GM18870 (cell line): Measurements from ENCODE around the gene GMDS.

Source experiments
- ATAC-seq: cut with Tn5 transposase; IDR thresholded peaks from one replicate; pipeline ENCODE4 v1.9.1; 2021; ENCODE audit warnings: moderate library complexity; ENCODE audit not compliant: unreplicated experiment

The GMDS gene

DNA sequence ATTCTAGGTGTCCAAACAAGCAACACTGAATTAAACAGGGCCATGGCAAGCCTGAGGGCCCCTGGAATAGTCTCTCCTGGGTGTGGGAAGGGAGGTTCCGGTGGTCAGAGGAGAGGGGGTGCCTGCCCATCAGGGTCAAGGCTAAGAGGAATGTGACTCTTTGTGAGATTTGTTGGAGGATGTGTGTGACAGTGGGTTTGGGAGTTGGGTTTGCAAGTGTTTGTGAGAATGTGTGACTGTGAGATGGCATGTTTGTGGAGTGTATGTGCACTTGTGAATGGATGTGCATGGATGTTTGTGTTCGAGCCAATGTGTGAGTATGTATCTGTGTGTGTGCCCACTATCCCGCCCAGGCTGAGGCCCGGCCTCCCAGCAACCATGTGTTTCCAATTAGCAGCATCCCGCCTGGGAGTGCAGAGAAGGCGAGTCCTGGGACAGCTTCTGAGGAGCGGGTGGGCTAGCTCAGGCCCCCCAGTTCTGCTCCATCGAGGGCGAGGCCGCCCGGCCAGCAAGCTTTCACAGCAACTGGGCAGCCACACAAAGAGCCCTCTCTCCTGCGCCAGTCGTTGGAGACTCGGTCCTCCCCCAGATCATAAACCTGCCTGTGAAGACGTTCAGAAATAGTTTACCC lies 623.1 kb downstream of the GMDS start:
- no peak for ATAC-seq

DNA sequence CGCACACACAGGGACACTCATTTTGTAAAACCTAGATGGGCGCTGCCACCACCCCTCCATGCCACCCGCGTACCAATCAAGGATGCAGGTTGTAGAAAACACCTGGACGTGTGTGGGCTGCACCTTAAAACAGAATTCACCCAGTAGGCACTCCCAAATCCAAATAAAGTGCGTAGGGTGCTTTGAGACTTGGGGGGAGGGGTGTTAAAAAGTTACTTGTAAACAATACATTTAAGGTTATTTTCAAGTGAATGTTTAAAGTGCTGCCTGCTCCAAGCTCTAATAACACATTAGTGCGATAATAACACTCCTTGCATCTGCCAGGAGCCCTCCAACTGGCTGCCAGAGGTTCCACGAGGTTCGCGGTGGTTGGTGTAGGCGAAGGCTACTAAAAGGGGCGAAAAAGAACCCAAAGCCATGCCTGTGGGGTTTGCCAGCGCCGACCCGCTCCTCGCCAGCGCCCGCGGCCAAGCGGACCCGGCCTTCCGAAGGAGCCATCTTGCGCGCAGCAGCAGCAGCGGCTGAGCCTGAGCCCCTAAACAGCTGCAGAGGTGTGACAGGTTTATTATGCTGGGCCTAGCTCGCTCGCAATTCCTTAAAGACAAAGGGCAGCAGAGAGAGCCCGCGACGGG lies 624.2 kb downstream of the GMDS start:
- no peak for ATAC-seq

DNA sequence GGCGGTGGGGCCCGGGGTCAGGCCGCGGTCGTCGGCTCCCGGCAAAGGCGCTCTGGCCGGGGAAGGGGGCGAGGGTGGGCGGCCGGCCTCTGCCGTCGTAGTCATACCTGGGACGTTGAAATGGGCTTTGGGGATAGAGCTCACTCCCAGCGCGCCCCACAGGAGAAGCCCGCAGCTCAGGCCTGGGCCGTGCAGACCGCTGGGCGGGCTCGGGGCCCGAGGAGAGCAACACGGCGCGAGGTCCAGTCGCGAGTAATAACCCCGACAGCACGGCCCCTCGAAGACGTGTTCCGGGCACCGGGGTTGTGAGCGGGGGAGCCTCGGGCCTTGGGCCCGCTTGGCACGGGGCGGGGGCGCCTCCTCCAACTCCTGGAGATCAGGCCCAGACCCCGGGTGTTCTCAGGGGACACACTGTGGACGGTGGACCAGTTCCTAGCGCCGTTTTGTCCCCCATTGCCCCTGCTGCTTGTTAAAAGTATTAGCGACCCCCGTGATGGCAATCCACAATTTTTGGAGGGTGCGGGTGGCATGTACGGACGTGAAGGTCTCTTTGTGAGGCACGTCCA lies 624.8 kb downstream of the GMDS start:
- no peak for ATAC-seq

DNA sequence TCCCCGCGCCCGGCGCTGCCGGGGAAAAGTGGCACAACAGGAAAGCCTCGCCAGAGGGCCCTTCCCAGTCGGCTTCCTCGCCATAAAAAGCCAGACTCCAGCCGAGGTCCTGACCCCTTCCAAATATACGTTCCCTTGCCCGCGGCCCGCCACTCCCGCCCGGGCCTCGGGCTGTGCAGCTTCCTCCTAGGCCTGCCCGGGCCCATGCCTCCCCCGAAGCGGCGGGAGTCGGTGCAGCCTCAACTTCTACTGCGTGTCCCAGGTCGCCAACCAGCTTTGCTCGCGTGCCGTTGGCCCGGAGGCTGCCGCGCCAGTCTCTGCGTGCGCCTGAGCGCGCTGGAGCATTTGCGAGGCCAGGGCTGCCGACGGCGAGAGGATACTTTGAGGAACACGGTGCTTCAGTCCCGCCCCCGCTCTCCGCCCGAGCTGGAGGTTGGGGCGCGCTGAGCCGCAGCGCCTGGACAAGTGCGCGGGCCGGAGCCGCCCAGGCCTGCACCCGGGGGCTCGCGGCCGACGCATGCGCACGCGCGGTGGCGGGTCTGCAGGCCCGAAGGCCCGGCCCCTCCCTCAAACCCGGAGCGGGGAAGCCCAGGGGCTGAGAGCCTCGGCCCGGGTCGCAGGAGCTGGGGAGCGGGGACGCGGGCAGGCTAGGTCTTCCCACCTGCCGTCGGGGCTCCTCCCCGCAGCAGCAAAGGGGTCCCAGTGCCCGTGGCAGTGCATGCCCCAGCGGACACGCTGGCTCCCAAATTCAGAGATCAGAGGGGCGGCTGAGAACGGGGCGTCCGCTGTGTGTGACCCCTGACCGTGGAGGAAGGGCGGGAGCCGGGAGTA lies 625.5 kb downstream of the GMDS start:
- no peak for ATAC-seq

DNA sequence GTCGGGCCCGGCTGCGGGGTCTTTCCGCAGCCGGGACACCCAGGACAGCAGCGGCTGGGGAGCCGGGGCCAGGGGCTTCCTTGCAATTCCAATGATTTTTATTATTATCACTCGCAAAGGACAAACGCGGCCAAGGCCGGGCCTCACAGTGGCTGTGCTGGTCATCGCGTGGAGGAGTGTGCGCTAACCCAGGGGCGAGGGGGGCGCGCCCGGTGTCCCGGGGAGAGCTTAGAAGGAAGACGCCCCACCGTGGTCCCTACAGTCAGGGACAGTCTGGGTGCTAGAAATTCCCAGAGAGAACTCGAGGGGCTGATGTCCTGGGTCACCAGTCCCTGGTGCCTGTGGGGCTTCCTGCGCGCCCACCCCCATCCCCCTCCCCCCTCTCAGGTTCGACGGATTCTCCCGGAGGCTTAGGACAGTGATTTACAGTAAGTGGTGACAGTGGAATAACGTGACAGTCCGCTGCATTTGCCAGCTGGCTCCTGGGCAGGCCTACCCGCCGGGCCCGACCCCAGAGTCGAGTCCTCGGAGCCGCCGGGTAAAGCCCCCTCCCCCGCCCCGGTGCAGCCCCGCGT lies 626.2 kb downstream of the GMDS start:
- ATAC-seq = no peak

DNA sequence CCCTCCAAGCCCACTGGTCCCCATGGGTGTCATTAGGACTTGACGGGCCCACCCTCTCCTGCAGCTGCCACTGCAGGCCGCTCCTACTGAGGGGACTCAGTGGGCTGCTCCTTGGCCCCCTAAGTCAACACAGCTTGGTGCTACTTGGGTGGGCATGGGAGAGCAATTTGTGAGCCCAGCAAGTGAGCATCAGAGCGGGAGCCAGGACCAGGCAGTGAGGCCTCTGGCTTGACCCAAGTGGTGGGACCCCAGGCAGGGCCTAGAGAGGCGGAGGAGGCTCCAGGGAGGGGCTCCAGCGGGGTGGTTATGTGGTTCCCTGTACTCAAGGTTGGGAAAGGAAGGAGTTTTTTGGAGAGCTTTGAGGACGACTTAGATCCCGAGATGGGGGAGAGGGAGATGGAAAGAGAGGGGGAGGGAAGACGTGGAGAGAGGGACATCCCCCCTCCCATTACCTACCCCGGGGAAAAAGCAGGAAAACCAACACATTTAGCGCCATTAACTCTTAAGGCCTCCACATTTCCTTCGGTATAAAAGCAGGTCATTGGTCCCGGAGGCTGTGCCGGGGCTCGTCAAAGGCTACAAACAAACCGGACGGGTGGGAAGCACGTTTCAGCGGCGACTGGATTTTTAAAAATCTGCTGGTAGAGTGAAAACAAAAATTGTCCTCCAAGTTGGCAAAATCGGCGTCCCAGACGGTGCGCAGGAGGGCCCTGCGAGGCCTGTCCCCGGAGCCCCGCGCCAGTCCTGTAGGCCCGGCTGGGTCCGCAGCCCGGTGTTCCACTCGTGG lies 626.9 kb downstream of the GMDS start:
- ATAC-seq = no peak

DNA sequence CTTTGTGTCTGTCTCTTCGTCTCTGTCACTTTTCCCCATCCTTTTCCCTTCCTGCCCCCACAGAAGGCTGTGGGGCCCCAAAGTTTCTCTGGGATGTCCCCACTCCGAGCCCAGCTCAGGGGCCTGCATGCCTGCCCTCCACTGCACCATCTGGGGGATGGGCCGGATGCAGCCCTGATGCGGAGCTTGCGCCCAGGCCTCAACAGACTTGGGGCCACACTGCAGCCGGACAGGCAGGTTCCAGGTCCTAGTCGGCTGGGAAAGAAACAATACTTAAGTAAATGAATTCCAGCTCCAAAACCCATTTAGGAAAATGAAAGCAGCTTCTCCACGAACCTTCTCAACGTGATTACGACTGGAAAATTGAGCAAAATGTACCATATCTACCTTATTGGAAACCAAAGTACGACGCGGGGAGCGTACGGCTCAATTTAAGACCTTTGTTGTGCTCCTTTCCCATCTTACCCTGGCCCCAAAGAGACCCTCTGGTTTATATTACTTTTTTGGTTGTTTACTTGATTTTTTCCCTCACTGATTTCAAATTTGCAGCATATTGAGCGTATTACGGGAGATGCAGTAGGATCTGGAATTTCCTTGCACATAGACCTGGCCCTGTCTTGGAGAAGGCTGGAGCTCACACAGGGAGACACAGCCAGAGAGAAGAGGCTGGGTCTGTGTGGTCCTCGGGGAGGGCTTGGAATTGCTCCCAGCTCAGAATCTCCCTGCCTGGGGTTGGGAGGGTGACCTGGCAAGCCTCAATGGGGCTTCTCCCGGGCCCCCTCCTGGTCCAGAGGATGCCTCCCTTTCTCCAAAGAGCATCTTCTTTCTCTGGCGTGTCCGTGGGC lies 627.7 kb downstream of the GMDS start:
- ATAC-seq = no peak

DNA sequence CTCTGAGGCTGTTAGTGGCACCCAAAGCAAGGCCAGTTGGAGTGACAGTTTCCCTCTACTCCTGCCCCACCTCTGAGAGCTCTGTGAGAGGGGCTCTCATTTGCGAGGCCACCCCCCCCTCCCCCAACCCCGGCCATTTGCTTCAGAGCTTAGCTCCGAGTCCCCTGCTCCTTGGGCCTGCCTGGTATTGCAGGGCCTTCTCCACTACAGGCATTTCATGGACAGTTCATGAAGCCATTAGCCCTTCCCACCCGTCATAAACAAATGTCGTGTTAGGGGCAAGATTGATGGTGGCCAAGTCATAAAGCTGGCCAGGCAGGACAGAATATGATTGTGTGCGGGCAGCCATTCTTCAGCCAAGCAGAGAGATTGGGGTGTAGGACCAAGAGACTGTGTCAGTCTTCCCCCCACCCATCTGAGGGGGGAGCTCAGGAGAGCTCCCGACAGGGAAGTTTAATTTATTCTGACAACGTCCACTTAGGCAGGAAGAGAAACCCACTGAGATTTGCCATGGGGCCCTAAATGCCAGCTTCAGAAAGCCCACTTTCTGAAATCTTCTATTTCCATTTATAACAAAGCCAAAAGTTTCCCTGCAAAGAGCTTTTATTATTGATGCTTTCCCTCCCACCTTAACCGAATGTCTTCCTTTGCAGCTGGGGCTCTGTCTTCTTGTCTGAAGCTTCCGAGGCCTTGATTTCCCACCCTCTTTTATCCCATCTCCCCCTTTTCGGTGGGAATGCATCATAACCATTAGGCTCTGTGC lies 628.5 kb downstream of the GMDS start:
- ATAC-seq = no peak

DNA sequence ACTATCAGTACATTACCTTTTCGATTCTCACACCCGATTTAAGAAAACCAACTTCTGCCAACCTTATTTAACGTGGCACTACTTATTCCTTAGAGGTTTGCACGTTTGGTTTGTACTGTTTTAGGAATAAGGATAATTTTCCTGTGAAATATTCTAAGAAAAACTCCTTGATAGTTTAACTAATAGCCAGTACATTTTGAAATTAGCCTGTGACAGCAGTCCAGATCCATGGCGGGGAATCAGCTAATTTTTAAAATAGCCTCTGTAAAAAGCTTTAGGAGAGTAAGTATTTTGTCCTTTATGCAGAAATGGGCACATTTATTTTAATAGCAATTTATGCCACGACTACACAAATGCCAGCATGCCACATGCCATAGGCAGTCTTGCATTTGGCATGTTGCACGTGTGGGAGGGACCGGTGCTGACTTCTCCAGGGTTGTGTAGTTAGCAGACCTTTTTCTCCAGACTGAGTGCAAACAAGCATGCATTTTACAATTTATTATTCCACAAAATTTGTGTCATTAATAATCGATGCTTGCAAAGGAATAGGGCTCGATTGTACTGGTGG lies 629.5 kb downstream of the GMDS start:
- ATAC-seq = no peak

DNA sequence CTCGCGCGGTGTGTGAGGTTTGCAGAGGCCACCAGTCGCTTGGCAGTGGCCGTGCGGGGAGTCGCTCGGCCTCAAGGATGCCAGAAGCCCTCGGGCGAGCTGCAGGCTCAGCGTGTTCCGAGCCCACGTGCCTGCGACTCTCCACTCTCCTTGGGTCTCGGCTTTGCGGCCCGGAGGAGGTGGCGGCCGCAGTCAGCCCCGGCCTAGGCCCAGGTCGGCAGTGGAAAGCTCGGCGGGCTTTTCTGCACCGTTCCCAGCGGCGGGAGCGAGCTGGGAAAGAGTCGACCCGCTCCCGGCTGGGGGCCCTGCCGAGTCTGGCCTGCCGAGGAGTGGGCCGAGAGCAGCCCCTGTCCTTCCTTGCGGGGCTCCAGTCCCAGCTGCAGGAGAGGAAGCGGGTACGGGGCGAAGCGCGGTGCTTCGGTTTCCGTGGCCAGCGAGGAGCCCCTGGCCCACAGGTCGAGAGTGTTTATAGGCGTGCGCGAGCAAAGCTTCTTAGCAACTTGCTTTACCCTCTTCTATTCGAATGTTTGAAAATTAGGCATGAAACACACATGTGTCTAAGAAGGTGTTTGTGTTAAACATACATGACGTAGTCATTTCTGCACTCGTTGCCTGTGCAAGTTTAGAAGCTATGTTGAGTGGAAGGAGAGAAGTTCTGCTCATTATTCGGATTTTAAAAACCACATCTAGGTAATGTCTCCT lies 630.1 kb downstream of the GMDS start:
- no peak for ATAC-seq

DNA sequence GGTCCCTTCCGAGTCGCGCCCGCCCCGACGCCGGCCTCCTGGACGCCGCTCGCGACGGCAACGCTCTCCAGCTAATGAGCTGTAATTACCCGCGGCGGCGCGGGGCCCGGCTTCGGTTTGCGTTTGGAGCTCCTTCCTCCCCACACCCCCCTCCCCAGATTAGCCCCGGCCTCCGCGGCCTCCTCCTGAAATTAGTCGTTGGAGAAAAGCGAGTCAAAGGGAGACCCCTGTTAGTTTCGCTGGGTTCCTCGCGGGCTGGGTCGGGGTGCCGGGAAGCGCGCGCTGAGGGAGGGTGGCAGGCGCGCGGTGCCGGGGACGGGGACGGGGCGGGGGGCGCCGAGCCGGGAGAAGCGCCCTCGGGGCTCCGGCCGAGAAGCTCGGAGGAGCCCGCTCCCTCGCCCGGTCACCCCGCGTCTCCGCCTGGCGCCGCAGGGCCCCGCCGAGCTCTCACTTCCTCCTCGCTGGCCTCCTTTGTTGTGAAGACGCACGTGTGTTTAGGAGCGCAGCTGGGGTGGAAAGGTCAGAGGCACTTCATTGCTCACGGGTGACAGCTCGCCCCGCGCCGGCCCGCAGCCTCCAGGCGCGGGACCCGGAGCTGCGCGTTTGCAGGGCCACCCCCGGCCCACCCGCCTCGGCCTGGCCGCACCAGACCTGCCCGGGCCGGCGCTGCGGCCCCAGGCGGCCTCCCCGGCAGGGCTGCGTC lies 630.8 kb downstream of the GMDS start:
- ATAC-seq = no peak

DNA sequence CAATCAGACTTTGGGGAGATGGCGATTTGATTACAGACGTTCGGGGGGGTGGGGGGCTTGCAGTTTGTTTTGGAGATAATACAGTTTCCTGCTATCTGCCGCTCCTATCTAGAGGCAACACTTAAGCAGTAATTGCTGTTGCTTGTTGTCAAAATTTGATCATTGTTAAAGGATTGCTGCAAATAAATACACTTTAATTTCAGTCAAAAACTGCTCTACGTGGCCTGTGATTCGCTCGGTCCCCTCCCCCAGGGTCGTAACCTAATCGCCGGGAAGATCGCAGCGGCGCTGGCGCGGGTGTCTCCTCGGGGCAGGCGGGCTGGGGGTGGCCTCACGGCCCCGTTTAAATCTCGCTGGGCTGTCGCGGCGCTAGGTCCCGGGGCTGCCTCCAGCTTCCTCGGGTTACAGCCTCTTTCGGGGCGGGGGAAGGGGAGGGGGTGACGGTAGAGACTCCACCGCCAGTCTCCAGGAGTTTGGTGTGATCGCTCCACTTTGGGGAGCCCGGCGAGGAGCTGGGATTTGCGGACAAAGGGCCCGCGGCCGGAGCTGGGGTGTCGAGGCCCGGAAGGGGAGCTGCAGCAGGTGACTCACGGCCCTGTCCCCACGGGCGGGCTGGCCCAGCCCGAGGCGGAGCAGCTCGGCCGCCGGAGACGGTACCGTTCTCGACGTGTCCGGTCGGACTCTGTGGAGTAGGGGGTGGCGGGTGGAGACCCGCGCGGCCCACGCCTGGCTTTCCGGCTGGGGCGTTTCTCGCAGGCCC lies 631.5 kb downstream of the GMDS start:
- ATAC-seq = no peak

DNA sequence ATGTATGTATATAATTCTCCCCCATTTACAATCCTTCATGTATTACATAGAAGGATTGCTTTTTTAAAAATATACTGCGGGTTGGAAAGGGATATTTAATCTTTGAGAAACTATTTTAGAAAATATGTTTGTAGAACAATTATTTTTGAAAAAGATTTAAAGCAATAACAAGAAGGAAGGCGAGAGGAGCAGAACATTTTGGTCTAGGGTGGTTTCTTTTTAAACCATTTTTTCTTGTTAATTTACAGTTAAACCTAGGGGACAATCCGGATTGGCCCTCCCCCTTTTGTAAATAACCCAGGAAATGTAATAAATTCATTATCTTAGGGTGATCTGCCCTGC lies 632.1 kb downstream of the GMDS start:
- no peak for ATAC-seq

DNA sequence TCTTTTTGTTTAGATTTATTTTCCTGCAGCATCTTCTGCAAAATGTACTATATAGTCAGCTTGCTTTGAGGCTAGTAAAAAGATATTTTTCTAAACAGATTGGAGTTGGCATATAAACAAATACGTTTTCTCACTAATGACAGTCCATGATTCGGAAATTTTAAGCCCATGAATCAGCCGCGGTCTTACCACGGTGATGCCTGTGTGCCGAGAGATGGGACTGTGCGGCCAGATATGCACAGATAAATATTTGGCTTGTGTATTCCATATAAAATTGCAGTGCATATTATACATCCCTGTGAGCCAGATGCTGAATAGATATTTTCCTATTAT lies 632.5 kb downstream of the GMDS start:
- no peak for ATAC-seq

DNA sequence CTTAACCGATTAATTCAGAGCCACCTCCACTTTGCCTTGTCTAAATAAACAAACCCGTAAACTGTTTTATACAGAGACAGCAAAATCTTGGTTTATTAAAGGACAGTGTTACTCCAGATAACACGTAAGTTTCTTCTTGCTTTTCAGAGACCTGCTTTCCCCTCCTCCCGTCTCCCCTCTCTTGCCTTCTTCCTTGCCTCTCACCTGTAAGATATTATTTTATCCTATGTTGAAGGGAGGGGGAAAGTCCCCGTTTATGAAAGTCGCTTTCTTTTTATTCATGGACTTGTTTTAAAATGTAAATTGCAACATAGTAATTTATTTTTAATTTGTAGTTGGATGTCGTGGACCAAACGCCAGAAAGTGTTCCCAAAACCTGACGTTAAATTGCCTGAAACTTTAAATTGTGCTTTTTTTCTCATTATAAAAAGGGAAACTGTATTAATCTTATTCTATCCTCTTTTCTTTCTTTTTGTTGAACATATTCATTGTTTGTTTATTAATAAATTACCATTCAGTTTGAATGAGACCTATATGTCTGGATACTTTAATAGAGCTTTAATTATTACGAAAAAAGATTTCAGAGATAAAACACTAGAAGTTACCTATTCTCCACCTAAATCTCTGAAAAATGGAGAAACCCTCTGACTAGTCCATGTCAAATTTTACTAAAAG lies 633.0 kb downstream of the GMDS start:
- no peak for ATAC-seq

DNA sequence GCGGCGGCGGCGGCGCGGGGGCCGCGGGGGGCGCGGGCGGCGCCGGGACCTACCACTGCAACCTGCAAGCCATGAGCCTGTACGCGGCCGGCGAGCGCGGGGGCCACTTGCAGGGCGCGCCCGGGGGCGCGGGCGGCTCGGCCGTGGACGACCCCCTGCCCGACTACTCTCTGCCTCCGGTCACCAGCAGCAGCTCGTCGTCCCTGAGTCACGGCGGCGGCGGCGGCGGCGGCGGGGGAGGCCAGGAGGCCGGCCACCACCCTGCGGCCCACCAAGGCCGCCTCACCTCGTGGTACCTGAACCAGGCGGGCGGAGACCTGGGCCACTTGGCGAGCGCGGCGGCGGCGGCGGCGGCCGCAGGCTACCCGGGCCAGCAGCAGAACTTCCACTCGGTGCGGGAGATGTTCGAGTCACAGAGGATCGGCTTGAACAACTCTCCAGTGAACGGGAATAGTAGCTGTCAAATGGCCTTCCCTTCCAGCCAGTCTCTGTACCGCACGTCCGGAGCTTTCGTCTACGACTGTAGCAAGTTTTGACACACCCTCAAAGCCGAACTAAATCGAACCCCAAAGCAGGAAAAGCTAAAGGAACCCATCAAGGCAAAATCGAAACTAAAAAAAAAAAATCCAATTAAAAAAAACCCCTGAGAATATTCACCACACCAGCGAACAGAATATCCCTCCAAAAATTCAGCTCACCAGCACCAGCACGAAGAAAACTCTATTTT lies 633.7 kb downstream of the GMDS start:
- no peak for ATAC-seq
